Hepatocyte (in vitro differentiated cells): ENCODE data around the gene ELL. TPM values are rescaled to one million over a fixed set of nuclear protein-coding genes. Genes with fewer than 3 reads are reported as not detected.
A peak's percentile ranks its signal among the peaks of the same experiment; 100 is the strongest.

Source experiments
- DNase-seq: peaks from one replicate; pipeline ENCODE4 v3.0.0-alpha.2; 2016; ENCODE audit warnings: low spot score
- H2AFZ ChIP-seq: fragments of 200-600 bp; sonication (generic); 2 replicates; pipeline ENCODE4 v1.6.0; 2016; ENCODE audit warnings: antibody characterized with exemption, mild to moderate bottlenecking
- H3K27ac ChIP-seq: fragments of 200-600 bp; sonication (generic); 2 replicates; pipeline ENCODE4 v1.5.1; 2016; ENCODE audit warnings: mild to moderate bottlenecking
- H3K27me3 ChIP-seq: fragments of 200-600 bp; sonication (generic); 2 replicates; pipeline ENCODE4 v1.6.1; 2016
- H3K36me3 ChIP-seq: fragments of 200-600 bp; sonication (generic); replicated peaks from 2 replicates; pipeline ENCODE4 v1.5.1; 2016; ENCODE audit warnings: low read depth; ENCODE audit not compliant: insufficient read depth
- H3K4me1 ChIP-seq: fragments of 200-600 bp; sonication (generic); 2 replicates; pipeline ENCODE4 v1.5.1; 2016; ENCODE audit warnings: mild to moderate bottlenecking, moderate library complexity; ENCODE audit not compliant: insufficient read depth
- H3K4me2 ChIP-seq: fragments of 200-600 bp; sonication (generic); 2 replicates; pipeline ENCODE4 v1.6.0; 2016
- H3K4me3 ChIP-seq: fragments of 200-600 bp; sonication (generic); 2 replicates; pipeline ENCODE4 v1.5.1; 2016; ENCODE audit warnings: mild to moderate bottlenecking
- H3K79me2 ChIP-seq: fragments of 200-600 bp; sonication (generic); 2 replicates; pipeline ENCODE4 v1.6.0; 2017; ENCODE audit warnings: mild to moderate bottlenecking
- H3K9me2 ChIP-seq: fragments of 200-600 bp; sonication (generic); replicated peaks from 2 replicates; pipeline ENCODE4 v1.6.0; 2017; ENCODE audit warnings: mild to moderate bottlenecking; ENCODE audit not compliant: insufficient read depth
- H3K9me3 ChIP-seq: fragments of 200-600 bp; sonication (generic); 2 replicates; pipeline ENCODE4 v1.5.1; 2016; ENCODE audit warnings: low read depth, mild to moderate bottlenecking
- H4K20me1 ChIP-seq: fragments of 200-600 bp; sonication (generic); 2 replicates; pipeline ENCODE4 v1.6.0; 2016; ENCODE audit warnings: mild to moderate bottlenecking; ENCODE audit not compliant: insufficient read depth, poor library complexity, severe bottlenecking
- CTCF ChIP-seq: fragments of 200-600 bp; sonication (generic); IDR thresholded peaks from 2 replicates; pipeline ENCODE4 v1.5.1; 2016; ENCODE audit warnings: antibody characterized with exemption, mild to moderate bottlenecking; ENCODE audit not compliant: poor library complexity
- EZH2 ChIP-seq: fragments of 200-600 bp; sonication (generic); IDR thresholded peaks from 2 replicates; pipeline ENCODE4 v1.6.1; 2016; ENCODE audit warnings: antibody characterized with exemption, mild to moderate bottlenecking, borderline replicate concordance
- EZH2phosphoT487 ChIP-seq: fragments of 200-600 bp; sonication (generic); IDR thresholded peaks from one replicate; pipeline ENCODE4 v1.6.1; 2018; ENCODE audit warnings: antibody characterized with exemption, mild to moderate bottlenecking, low read depth, moderate library complexity; ENCODE audit not compliant: unreplicated experiment, severe bottlenecking
- WGBS: methylation state at CpG from one replicate; pipeline ENCODE4 v1.1.6; 2016; ENCODE audit warnings: low lambda C conversion rate; ENCODE audit errors: missing lambda C conversion rate; 5-methylcytosine and 5-hydroxymethylcytosine counted together
- polyA plus RNA-seq: library from polyadenylated mRNA; unstranded; fragments of >200 nt; fragmentation: Nextera tagmentation; extraction: Ambion mirVana; gene quantifications from 2 replicates; pipeline ENCODE4 v1.2.1, GENCODE V29; 2016
- total RNA-seq: library from RNA; depleted of rRNA; stranded (reverse); fragments of >200 nt; gene quantifications from 2 replicates; pipeline ENCODE4 v1.2.3, GENCODE V29; 2014

ELL gene
- total and polyA plus RNA-seq, 2 experiments from 2014 or later = 11.0 to 15.0 TPM

GRCh38 chr19:18417250-18418028, 104.4 kb downstream of the ELL start:
- H3K36me3 ChIP-seq = no peaks in the 10 kb centered on the region
- no peaks in the 10 kb centered on the region for H3K9me2 ChIP-seq
- peaks cover 15% of the 10 kb centered on the region for H4K20me1 ChIP-seq
- H2AFZ ChIP-seq = peak overlapping the region; percentile 70
- WGBS = 2% methylated on average over 22 of the region's 53 CpGs
- peak overlapping the region; percentile 91 for H3K4me2 ChIP-seq
- TF ChIP-seq EZH2 = no peak
- no peak for TF ChIP-seq CTCF
- no peak for TF ChIP-seq EZH2phosphoT487
- peaks cover 53% of the 10 kb centered on the region for H3K4me1 ChIP-seq
- no peaks in the 10 kb centered on the region for H3K9me3 ChIP-seq
- peak overlapping the region; percentile 99 for H3K27ac ChIP-seq
- no peaks in the 10 kb centered on the region for H3K27me3 ChIP-seq
- H3K4me3 ChIP-seq = peak overlapping the region; percentile 32
- peak; percentile 92 for DNase-seq
- peaks cover 32% of the 10 kb centered on the region for H3K79me2 ChIP-seq

GRCh38 chr19:18416778-18417249, 105.1 kb downstream of the ELL start:
- TF ChIP-seq CTCF (no peak), EZH2phosphoT487 (no peak), EZH2 (no peak)
- H3K9me3 ChIP-seq = no peaks in the 10 kb centered on the region
- H3K4me2 ChIP-seq = peak overlapping the region; percentile 91
- peak overlapping the region; percentile 70 for H2AFZ ChIP-seq
- peaks cover 53% of the 10 kb centered on the region for H3K4me1 ChIP-seq
- no peaks in the 10 kb centered on the region for H3K27me3 ChIP-seq
- peak overlapping the region; percentile 99 for H3K27ac ChIP-seq
- peak overlapping the region; percentile 32 for H3K4me3 ChIP-seq
- H3K79me2 ChIP-seq = peaks cover 25% of the 10 kb centered on the region
- 5% methylated on average over 29 of the region's 44 CpGs for WGBS
- no peaks in the 10 kb centered on the region for H3K36me3 ChIP-seq
- DNase-seq = peak; percentile 94
- no peaks in the 10 kb centered on the region for H3K9me2 ChIP-seq
- H4K20me1 ChIP-seq = peaks cover 11% of the 10 kb centered on the region

GRCh38 chr19:18415178-18415867, 106.5 kb downstream of the ELL start:
- no peak overlapping the region for H2AFZ ChIP-seq
- H3K36me3 ChIP-seq = no peaks in the 10 kb centered on the region
- H3K4me1 ChIP-seq = peaks cover 42% of the 10 kb centered on the region
- 67% methylated on average over 25 of the region's 25 CpGs for WGBS
- H3K4me3 ChIP-seq = no peak overlapping the region
- H3K4me2 ChIP-seq = peak overlapping the region; percentile 91
- peak overlapping the region; percentile 99 for H3K27ac ChIP-seq
- H3K9me2 ChIP-seq = no peaks in the 10 kb centered on the region
- H3K27me3 ChIP-seq = no peaks in the 10 kb centered on the region
- peaks cover 10% of the 10 kb centered on the region for H3K79me2 ChIP-seq
- no peaks in the 10 kb centered on the region for H4K20me1 ChIP-seq
- TF ChIP-seq EZH2phosphoT487 (no peak), CTCF (no peak), EZH2 (no peak)
- peak; percentile 70 for DNase-seq
- H3K9me3 ChIP-seq = no peaks in the 10 kb centered on the region
